ENCODE measurements around the gene ZNF22.

Gene ZNF22

GRCh38 chr10:44965104-44965503 is 35.6 kb upstream of the ZNF22 start:
- DNase-seq (ENCODE audit: low read depth), result no peak

GRCh38 chr10:44965651-44966097 is 35.0 kb upstream of the ZNF22 start:
- no peak for DNase-seq (ENCODE audit: low read depth)

- DNase-seq (ENCODE audit: low read depth), result no peak
Observed at GRCh38 chr10:44966129-44966815, 34.5 kb upstream of the ZNF22 start.

GRCh38 chr10:44966816-44967509 is 33.8 kb upstream of the ZNF22 start:
- no peak for DNase-seq (ENCODE audit: low read depth)

GRCh38 chr10:44967616-44968015 is 33.1 kb upstream of the ZNF22 start:
- DNase-seq (ENCODE audit: low read depth), result no peak

GRCh38 chr10:44968091-44968490 is 32.6 kb upstream of the ZNF22 start:
- no peak for DNase-seq (ENCODE audit: low read depth)

- DNase-seq (ENCODE audit: low read depth), result peak; percentile 14
Observed at GRCh38 chr10:44968500-44969400, 32.0 kb upstream of the ZNF22 start.

GRCh38 chr10:44969854-44970253 is 30.9 kb upstream of the ZNF22 start:
- no peak for DNase-seq (ENCODE audit: low read depth)

GRCh38 chr10:44970812-44971395 is 29.8 kb upstream of the ZNF22 start:
- no peak for DNase-seq (ENCODE audit: low read depth)

GRCh38 chr10:44971434-44971833 is 29.3 kb upstream of the ZNF22 start:
- DNase-seq (ENCODE audit: low read depth), result no peak

GRCh38 chr10:44971935-44972757 is 28.6 kb upstream of the ZNF22 start:
- no peak for DNase-seq (ENCODE audit: low read depth)

- DNase-seq (ENCODE audit: low read depth), result no peak
Observed at GRCh38 chr10:44972874-44973306, 27.8 kb upstream of the ZNF22 start.

- no peak for DNase-seq (ENCODE audit: low read depth)
Observed at GRCh38 chr10:44973323-44974081, 27.2 kb upstream of the ZNF22 start.

GRCh38 chr10:44974082-44974627 is 26.6 kb upstream of the ZNF22 start:
- DNase-seq (ENCODE audit: low read depth), result no peak

GRCh38 chr10:44974628-44975430 is 25.9 kb upstream of the ZNF22 start:
- DNase-seq (ENCODE audit: low read depth), result peak; percentile 46

GRCh38 chr10:44975431-44976331 is 25.0 kb upstream of the ZNF22 start:
- DNase-seq (ENCODE audit: low read depth), result no peak

- no peak for DNase-seq (ENCODE audit: low read depth)
Observed at GRCh38 chr10:44976352-44977198, 24.1 kb upstream of the ZNF22 start.
